Stimulated activated naive CD4-positive, alpha-beta T cell (primary cell): Measurements from ENCODE around the gene SP1.
"Not testable (repeated sequence)": the region's sequence is repeated elsewhere in the genome, so short reads cannot be mapped to it uniquely, and the experiment has no call there.

Experiments
- DNase-seq, 6 experiments: peaks; one replicate each; lab custom pipeline; 2025; lab: John Stamatoyannopoulos, UW

SP1 gene

GRCh38 chr12:53361638-53362037 lies 18.3 kb upstream of the SP1 start:
- DNase-seq, result not testable (repeated sequence)

DNA sequence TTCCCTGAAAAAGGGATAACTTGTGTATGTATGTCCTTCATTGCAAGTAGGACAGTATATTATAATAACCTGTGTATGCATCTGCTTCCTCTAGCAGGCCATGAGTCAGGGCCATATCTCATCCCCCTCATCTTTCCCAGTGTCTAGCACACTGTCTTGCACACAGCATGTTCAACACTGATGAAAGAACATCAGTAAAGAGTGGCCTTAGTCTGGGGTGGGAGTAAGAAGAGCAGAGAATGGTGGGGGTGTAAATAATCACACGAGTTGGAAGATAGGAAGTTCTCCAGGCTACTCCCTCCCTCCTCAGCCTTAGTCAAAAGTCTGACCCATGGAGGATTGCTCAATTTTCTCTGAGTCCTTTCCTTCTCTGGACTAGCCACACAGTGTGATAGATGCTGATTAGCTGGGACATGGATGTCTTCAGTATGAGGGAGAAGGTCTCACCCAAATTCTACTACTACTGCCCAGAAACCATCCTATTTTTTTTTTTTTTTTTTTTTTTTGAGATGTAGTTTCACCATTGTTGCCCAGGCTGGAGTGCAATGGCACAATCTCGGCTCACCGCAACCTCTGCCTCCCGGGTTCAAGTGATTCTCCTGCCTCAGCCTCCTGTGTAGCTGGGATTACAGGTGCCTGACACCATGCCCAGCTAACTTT lies 14.6 kb upstream of the SP1 start:
- no peak for DNase-seq

DNA sequence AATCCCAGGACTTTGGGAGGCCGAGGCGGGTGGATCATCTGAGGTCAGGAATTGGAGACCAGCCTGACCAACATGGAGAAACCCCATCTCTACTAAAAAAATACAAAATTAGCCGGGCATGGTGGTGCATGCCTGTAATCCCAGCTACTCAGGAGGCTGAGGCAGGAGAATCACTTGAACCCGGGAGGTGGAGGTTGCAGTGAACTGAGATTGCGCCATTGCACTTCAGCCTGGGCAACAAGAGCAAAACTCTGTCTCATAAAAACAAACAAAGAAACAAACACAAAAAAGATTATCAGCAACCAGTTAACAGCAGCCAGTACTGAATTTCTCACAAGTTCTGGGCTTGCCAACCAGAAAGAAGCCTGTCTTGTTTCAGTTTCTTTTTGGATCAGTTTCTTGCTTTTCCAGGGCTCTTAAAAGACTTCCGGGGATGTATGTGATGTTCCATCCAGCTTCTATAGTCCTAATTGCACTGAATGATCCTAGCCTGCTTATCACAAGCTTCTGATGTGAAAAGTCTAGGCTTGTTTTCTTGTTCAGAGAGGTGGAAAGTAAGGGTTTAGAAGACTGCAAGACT lies 6.3 kb upstream of the SP1 start:
- DNase-seq, result not testable (repeated sequence)

DNA sequence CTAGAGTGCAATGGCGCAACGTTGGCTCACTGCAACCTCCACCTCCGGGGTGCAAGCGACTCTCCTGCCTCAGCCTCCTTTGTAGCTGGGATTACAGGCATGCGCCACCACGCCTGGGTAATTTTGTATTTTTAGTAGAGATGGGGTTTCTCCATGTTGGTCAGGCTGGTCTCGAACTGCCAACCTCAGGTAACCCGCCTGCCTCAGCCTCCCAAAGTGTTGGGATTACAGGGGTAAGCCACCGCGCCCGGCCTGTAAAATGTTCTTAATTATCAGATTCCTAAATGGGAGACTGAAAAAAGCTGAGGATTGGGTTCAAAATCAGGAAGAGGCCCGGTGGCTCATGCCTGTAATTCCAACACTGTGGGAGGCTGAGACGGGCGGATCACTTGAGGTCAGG lies 5.7 kb upstream of the SP1 start:
- DNase-seq, result not testable (repeated sequence)

DNA sequence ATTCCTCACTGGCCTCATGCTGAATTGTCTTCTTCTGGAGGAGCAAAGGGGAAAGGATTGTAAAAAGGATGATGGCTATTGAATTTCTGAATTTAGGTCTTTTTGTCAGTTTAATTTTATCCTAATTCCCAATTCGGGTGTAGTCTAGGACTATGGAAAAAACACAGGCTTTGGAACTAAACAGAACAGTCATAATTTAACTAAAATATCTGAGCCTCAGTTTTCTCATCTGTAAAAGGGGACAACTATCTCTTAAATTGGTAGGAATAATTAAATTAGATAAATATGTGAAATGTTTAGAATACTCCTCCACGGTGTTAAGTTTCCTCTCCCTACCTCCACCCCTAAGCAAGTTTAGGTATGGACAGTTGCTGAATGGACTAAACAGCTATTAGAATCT lies 3.2 kb upstream of the SP1 start:
- no peak for DNase-seq

DNA sequence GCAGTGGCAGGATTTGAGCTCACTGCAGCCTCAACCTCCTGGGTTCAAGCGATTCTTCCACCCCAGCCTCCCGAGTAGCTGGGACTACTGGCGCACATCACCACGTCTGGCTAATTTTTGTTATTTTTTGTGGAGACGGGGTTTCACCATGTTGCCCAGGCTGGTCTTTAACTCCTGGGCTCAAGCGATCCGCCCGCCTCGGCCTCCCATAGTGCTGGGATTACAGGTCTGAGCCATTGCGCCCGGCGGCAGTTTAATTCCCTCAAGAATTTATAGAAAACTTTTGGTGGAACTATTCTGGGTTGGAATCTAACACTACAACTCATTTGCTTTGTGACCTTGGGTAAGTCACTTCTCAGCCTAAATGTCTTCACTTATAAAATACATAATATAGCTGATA lies 1.8 kb upstream of the SP1 start:
- DNase-seq, result no peak

GRCh38 chr12:53378724-53379388 lies 1.1 kb upstream of the SP1 start:
- DNase-seq, result no peak

- peak; percentile 96 to 100 (median 99) for DNase-seq
Observed at GRCh38 chr12:53379389-53380103, 430 bp upstream of the SP1 start.

DNA sequence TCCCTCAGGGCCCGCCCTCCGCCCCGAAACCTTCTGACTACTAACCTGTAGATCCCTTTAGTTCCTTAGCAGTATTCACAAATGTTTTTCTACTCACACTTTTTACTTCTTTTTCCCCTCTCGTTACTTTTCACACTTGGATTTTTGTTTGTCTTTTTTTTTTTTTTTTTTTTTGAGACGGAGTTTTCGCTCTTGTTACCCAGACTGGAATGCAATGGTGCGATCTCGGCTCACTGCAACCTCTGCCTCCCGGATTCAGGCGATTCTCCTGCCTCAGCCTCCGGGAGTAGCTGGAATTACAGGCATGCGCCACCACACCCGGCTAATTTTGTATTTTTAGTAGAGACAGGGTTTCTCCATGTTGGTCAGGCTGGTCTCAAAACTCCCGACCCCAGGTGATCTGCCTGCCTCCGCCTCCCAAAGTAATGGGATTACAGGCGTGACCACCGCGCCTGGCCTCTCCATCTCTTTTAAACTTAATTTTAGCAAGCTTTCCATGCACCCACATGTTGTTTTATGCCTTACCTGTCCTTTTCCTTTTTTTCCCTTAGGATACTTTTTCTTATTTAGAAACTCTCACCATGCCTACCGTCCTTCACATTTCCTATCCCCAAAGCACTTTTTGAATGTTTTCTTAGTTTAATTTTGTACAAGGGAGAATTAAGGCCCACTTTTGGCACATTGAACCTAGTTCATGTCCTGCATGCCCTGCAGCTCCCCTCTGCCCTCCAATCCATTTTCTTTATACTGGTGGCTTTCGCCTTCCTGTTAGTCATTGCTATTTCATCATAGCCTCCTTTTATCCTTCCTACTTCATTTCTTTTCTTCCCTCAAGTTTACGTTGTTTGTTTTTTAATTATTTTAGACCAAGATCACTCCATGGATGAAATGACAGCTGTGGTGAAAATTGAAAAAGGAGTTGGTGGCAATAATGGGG lies 1.1 kb downstream of the SP1 start:
- DNase-seq, result peak in 1 of 6 experiments; percentile 30

- peak in 3 of 6 experiments; percentile 14 to 30 (median 21) for DNase-seq
Observed at GRCh38 chr12:53381731-53382630, 2.0 kb downstream of the SP1 start.

DNA sequence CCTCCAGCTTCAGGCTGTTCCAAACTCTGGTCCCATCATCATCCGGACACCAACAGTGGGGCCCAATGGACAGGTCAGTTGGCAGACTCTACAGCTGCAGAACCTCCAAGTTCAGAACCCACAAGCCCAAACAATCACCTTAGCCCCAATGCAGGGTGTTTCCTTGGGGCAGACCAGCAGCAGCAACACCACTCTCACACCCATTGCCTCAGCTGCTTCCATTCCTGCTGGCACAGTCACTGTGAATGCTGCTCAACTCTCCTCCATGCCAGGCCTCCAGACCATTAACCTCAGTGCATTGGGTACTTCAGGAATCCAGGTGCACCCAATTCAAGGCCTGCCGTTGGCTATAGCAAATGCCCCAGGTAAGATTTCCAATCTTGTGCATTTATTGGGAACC lies 3.3 kb downstream of the SP1 start:
- no peak for DNase-seq

GRCh38 chr12:53386381-53386780 lies 6.4 kb downstream of the SP1 start:
- not testable (repeated sequence) for DNase-seq

GRCh38 chr12:53388932-53389331 lies 9.0 kb downstream of the SP1 start:
- no peak for DNase-seq

- no peak for DNase-seq
Observed at GRCh38 chr12:53389702-53390101, 9.7 kb downstream of the SP1 start.

GRCh38 chr12:53391724-53392123 lies 11.7 kb downstream of the SP1 start:
- DNase-seq, result no peak

DNA sequence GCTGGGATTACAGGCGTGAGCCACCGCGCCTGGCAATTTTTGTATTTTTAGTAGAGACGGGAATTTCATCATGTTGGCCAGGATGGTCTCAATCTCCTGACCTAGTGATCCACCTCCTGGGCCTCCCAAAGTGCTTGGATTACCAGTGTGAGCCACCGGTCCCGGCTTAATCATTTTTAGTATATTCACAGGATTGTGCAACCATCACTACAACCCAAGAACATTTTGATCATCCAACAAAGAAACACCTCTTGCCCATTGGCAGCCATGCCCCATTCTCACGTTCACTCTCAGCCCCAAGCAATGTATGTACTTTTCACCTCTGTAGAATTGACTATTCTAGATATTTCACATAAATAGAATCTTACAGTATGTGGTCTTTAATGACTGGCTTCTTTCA lies 19.9 kb downstream of the SP1 start:
- DNase-seq, result no peak

- not testable (repeated sequence) for DNase-seq
Observed at GRCh38 chr12:53402351-53402750, 22.4 kb downstream of the SP1 start.

GRCh38 chr12:53402871-53403270 lies 22.9 kb downstream of the SP1 start:
- no peak for DNase-seq

GRCh38 chr12:53410951-53411350 lies 31.0 kb downstream of the SP1 start:
- no peak for DNase-seq

DNA sequence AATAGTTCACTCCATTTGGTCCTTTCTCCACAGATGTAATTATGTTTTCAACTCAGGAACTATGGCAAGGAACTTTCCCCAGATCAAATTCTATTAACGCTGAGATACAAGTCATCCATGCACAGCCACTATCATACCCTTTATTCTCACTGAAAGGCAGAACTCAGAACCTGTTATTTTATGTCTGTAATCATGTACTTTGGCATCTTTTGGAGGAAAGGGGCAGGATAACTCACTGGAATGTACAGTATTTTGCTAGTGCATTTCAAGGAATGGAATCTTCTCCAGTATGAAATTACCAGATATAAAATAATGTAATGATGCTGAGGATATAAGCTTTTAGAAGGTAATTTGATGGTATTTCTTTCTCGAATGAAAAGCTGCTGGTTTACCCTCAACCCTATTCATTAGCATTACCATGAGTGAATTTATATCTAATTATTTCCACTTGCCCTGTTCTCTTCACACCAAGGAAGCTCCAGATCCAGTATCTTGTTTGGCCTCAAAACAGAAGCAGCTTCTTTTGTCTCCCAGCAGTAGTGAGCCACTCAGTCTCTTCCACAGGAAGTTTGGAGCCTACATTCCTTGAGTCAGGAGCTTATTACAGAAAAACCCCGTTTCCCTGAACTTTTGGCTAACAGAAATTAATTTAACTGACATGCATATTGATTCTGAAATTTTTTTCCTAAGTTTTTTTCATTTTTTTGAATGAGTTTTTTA lies 33.7 kb downstream of the SP1 start:
- no peak for DNase-seq
